OCI-LY3 (cell line): ENCODE measurements around the gene SNAPC2.
"Not testable (repeated sequence)": the region's sequence is repeated elsewhere in the genome, so short reads cannot be mapped to it uniquely, and the experiment has no call there.

Experiments used
- CTCF ChIP-seq: fragments of 200-600, 300-600 bp; sonication (generic); IDR thresholded peaks from 2 replicates; pipeline ENCODE4 v1.5.1; 2014; ENCODE audit warnings: antibody characterized with exemption, low read length, low read depth
- EZH2phosphoT487 ChIP-seq: fragments of 200-600 bp; shearing (Covaris generic); IDR thresholded peaks from 2 replicates; pipeline ENCODE4 v1.6.1; 2018; ENCODE audit warnings: antibody characterized with exemption, mixed run types, low read depth

GRCh38 chr19:7930030-7930429 lies 9.9 kb downstream of the SNAPC2 start:
- not testable (repeated sequence) for TF ChIP-seq CTCF, EZH2phosphoT487
